ENCODE results near the gene GNB5. TPM values are rescaled to one million over a fixed set of nuclear protein-coding genes. Genes with fewer than 3 reads are reported as not detected.

GNB5 gene
- total and polyA plus RNA-seq, 2 experiments from 2014 or later = 21.3 to 21.6 TPM

GRCh38 chr15:52093539-52094510, 97.4 kb downstream of the GNB5 start:
- H4K20me1 ChIP-seq (ENCODE audit: insufficient read depth, poor library complexity, severe bottlenecking) = no peaks in the 10 kb centered on the region
- no peak overlapping the region for H3K4me3 ChIP-seq
- H3K4me1 ChIP-seq (ENCODE audit: insufficient read depth) = peaks cover 4% of the 10 kb centered on the region
- H3K27ac ChIP-seq = peak overlapping the region; percentile 61
- H3K79me2 ChIP-seq = no peaks in the 10 kb centered on the region
- no peak for TF ChIP-seq EZH2phosphoT487 (IDR thresholded peaks at IDR 0.05; ENCODE audit: low read depth, severe bottlenecking, unreplicated experiment)
- no peak for TF ChIP-seq CTCF (IDR thresholded peaks at IDR 0.05; ENCODE audit: poor library complexity)
- no peak overlapping the region for H2AFZ ChIP-seq
- H3K36me3 ChIP-seq (replicated peaks; ENCODE audit: insufficient read depth, low read depth) = no peaks in the 10 kb centered on the region
- no peaks in the 10 kb centered on the region for H3K27me3 ChIP-seq
- no peaks in the 10 kb centered on the region for H3K9me2 ChIP-seq (replicated peaks; ENCODE audit: insufficient read depth)
- DNase-seq (ENCODE audit: low spot score) = no peak
- H3K4me2 ChIP-seq = no peak overlapping the region
- 81% methylated on average over 12 of the region's 12 CpGs for WGBS (ENCODE audit: low lambda C conversion rate, missing lambda C conversion rate)
- H3K9me3 ChIP-seq (ENCODE audit: low read depth) = no peaks in the 10 kb centered on the region

- peaks cover 4% of the 10 kb centered on the region for H3K4me1 ChIP-seq (ENCODE audit: insufficient read depth)
- no peaks in the 10 kb centered on the region for H4K20me1 ChIP-seq (ENCODE audit: insufficient read depth, poor library complexity, severe bottlenecking)
- H3K9me3 ChIP-seq (ENCODE audit: low read depth) = no peaks in the 10 kb centered on the region
- TF ChIP-seq EZH2phosphoT487 (IDR thresholded peaks at IDR 0.05; ENCODE audit: low read depth, severe bottlenecking, unreplicated experiment) (no peak), CTCF (IDR thresholded peaks at IDR 0.05; ENCODE audit: poor library complexity) (no peak), EZH2 (IDR thresholded peaks at IDR 0.05; ENCODE audit: borderline replicate concordance) (no peak)
- WGBS (ENCODE audit: low lambda C conversion rate, missing lambda C conversion rate) = 91% methylated on average over 4 of the region's 4 CpGs
- no peaks in the 10 kb centered on the region for H3K9me2 ChIP-seq (replicated peaks; ENCODE audit: insufficient read depth)
- H2AFZ ChIP-seq = no peak overlapping the region
- no peaks in the 10 kb centered on the region for H3K79me2 ChIP-seq
- H3K27ac ChIP-seq = peak overlapping the region; percentile 61
- no peak for DNase-seq (ENCODE audit: low spot score)
- no peaks in the 10 kb centered on the region for H3K36me3 ChIP-seq (replicated peaks; ENCODE audit: insufficient read depth, low read depth)
- H3K4me3 ChIP-seq = no peak overlapping the region
- no peak overlapping the region for H3K4me2 ChIP-seq
- H3K27me3 ChIP-seq = no peaks in the 10 kb centered on the region
These were observed 98.0 kb downstream of the GNB5 start for GRCh38 chr15:52093167-52093538.

GRCh38 chr15:52090193-52090592, 101.0 kb downstream of the GNB5 start:
- no peak overlapping the region for H3K4me2 ChIP-seq
- no peak overlapping the region for H2AFZ ChIP-seq
- no peaks in the 10 kb centered on the region for H3K36me3 ChIP-seq (replicated peaks; ENCODE audit: insufficient read depth, low read depth)
- H3K27me3 ChIP-seq = no peaks in the 10 kb centered on the region
- H3K27ac ChIP-seq = no peak overlapping the region
- H3K9me2 ChIP-seq (replicated peaks; ENCODE audit: insufficient read depth) = no peaks in the 10 kb centered on the region
- no peaks in the 10 kb centered on the region for H4K20me1 ChIP-seq (ENCODE audit: insufficient read depth, poor library complexity, severe bottlenecking)
- H3K4me3 ChIP-seq = no peak overlapping the region
- H3K4me1 ChIP-seq (ENCODE audit: insufficient read depth) = peaks cover 4% of the 10 kb centered on the region
- no peaks in the 10 kb centered on the region for H3K79me2 ChIP-seq
- TF ChIP-seq CTCF (IDR thresholded peaks at IDR 0.05; ENCODE audit: poor library complexity) (no peak), EZH2phosphoT487 (IDR thresholded peaks at IDR 0.05; ENCODE audit: low read depth, severe bottlenecking, unreplicated experiment) (no peak), EZH2 (IDR thresholded peaks at IDR 0.05; ENCODE audit: borderline replicate concordance) (no peak)
- no peak for DNase-seq (ENCODE audit: low spot score)
- H3K9me3 ChIP-seq (ENCODE audit: low read depth) = peaks cover 6% of the 10 kb centered on the region

Measured in hepatocyte (in vitro differentiated cells).